Epithelial cell of proximal tubule (primary cell): Measurements from ENCODE around the gene BTC. TPM values are rescaled to one million over a fixed set of nuclear protein-coding genes. Genes with fewer than 3 reads are reported as not detected.

Experiments
- DNase-seq: peaks from one replicate; pipeline ENCODE4 v3.0.0-alpha.2; 2011; ENCODE audit warnings: low read depth
- H3K4me3 ChIP-seq: 2 replicates; pipeline ENCODE4 v1.5.1; 2011; ENCODE audit warnings: low read depth, mild to moderate bottlenecking, low read length
- total RNA-seq: library from RNA; depleted of rRNA; stranded (reverse); fragments of >200 nt; gene quantifications from 2 replicates; pipeline ENCODE4 v1.2.3, GENCODE V29; 2015
- TF ChIP-seq, protein P1 (sequence below): conservative IDR thresholded peaks from 2 replicates; pipeline ENCODE4 v1.5.1; 2012; ENCODE audit warnings: low read depth, mild to moderate bottlenecking, low read length

The BTC gene
- total RNA-seq, 1 donor from 2014 or later, result 5.4 TPM

- no peak overlapping the region for H3K4me3 ChIP-seq
- TF ChIP-seq, protein P1, sequence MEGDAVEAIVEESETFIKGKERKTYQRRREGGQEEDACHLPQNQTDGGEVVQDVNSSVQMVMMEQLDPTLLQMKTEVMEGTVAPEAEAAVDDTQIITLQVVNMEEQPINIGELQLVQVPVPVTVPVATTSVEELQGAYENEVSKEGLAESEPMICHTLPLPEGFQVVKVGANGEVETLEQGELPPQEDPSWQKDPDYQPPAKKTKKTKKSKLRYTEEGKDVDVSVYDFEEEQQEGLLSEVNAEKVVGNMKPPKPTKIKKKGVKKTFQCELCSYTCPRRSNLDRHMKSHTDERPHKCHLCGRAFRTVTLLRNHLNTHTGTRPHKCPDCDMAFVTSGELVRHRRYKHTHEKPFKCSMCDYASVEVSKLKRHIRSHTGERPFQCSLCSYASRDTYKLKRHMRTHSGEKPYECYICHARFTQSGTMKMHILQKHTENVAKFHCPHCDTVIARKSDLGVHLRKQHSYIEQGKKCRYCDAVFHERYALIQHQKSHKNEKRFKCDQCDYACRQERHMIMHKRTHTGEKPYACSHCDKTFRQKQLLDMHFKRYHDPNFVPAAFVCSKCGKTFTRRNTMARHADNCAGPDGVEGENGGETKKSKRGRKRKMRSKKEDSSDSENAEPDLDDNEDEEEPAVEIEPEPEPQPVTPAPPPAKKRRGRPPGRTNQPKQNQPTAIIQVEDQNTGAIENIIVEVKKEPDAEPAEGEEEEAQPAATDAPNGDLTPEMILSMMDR, result no peak
- DNase-seq, result no peak
Observed at GRCh38 chr4:74751856-74752255, 42.5 kb downstream of the BTC start.

DNA sequence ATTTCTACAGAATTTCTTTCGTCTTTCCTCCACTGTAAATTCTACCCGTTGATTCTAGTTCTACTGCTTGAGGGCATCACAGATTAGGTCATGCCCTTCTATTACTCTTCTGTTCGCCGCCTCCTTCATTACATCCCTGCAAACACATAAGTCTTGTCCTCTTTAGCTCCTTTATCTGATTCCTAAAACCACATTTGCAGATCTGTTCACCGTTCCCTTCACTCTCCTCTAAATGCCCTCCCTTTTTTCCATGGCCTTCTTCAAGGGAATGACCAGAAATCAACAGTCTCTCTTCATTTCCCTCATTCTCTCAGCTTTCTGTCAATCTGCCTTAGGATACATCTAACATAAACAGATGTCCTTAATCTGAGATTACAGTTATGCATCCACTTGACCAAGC, 43.1 kb downstream of the BTC start:
- no peak overlapping the region for H3K4me3 ChIP-seq
- no peak for DNase-seq
- TF ChIP-seq, protein P1, result no peak

DNA sequence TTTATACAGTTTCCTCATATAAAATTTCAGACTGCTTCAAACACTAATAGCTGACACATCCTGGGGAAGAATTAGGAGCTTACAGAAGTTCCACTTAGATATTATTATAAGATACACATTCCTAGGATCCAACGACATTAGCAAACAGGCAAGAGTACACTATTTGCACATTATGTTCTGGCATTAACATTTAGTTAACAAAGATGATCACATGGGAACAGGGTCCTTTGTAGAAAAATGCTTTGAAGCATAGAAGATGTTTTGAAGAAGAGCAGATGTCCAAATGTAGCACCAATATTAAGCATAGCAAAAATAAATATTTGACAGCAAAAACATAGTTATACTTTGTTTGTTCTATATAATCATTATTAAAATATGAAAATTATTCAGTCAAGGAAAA, 52.1 kb downstream of the BTC start:
- TF ChIP-seq, protein P1, result no peak
- no peak overlapping the region for H3K4me3 ChIP-seq
- no peak for DNase-seq

- DNase-seq, result no peak
- H3K4me3 ChIP-seq, result no peak overlapping the region
- TF ChIP-seq, protein P1, result no peak
Observed at GRCh38 chr4:74738464-74739143, 55.7 kb downstream of the BTC start.

- DNase-seq, result no peak
- TF ChIP-seq, protein P1, result no peak
- no peak overlapping the region for H3K4me3 ChIP-seq
Observed at GRCh38 chr4:74734995-74735394, 59.3 kb downstream of the BTC start.

DNA sequence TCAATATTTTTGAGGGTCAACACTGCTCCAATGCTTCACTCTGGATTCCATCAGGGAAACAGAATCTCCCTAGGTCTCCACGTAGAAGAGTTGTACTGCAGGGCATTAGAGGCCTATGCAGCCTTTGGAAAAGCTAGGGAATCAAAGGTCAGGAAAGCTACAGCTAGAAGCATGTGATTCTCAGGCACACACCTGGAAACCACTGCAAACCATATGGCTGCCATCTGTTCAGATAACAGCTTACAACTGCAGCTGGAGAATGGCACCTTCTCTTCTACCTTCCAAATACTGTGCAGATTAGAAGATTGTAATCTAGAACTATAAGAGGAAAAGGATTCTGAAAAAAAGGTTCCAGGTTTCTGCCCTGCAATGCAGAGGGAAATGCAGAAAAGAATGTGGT, 60.6 kb downstream of the BTC start:
- TF ChIP-seq, protein P1, result no peak
- no peak overlapping the region for H3K4me3 ChIP-seq
- DNase-seq, result no peak

DNA sequence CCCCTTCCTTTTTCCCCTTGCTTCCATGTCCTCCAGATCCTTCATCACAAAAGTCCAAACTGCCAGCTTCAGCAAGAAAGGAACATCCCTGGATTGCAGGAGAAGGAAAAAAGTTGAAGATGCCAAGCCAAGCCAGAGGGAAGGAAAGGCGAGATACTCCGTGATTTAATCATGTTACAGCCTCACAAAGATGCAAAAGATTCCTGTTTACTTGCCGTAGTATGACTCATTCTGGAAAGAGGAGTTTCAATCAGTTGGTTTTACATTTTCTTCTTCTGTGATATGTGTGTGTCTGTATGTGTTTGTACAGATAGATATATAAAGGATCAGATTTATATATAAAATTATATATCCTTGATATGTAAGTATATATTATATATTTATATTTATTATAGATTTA, 69.3 kb downstream of the BTC start:
- H3K4me3 ChIP-seq, result no peak overlapping the region
- no peak for DNase-seq
- TF ChIP-seq, protein P1, result no peak
